PC-9 (cell line): ENCODE results near the gene RNU6-1. TPM values are rescaled to one million over a fixed set of nuclear protein-coding genes. Genes with fewer than 3 reads are reported as not detected.

Source experiments
- BruUV-seq: library from RNA; stranded (reverse); fragments of 400-500 nt; replicated peaks from 2 replicates; lab custom pipeline; 2021; lab: Mats Ljungman, UMichigan
- CTCF ChIA-PET: fragments of 300-600 bp; sonication (Branson Sonifier 250); formaldehyde crosslinking; loops from one replicate; lab custom pipeline; 2022; ENCODE audit warnings: antibody characterized with exemption; lab: Charles Lee
- POLR2A ChIA-PET: fragments of 300-600 bp; sonication (Branson Sonifier 250); formaldehyde crosslinking; loops from one replicate; lab custom pipeline; 2022; ENCODE audit warnings: antibody characterized with exemption; ENCODE audit not compliant: unreplicated experiment; lab: Charles Lee
- DNase-seq, 2 experiments: peaks; one replicate each; pipeline versions ENCODE4 v3.0.0 to v3.0.0-alpha.2; 2015 to 2022; ENCODE audit warnings: mixed read lengths in 1 of 2
- H2AFZ ChIP-seq: fragments of 200-600 bp; sonication (generic); 2 replicates; pipeline ENCODE4 v1.8.1; 2017; ENCODE audit warnings: antibody characterized with exemption
- H3F3A ChIP-seq: fragments of 200-600 bp; sonication (generic); 2 replicates; pipeline ENCODE4 v1.8.1; 2017; ENCODE audit warnings: antibody characterized with exemption, mild to moderate bottlenecking, low read depth; ENCODE audit not compliant: insufficient read depth
- H3K27ac ChIP-seq: fragments of 200-600 bp; sonication (generic); 2 replicates; pipeline ENCODE4 v1.6.1; 2016; ENCODE audit warnings: mixed run types
- H3K27me3 ChIP-seq: fragments of 200-600 bp; sonication (generic); 2 replicates; pipeline ENCODE4 v1.6.1; 2016; ENCODE audit warnings: low read depth, mixed run types; ENCODE audit not compliant: insufficient read depth
- H3K36me3 ChIP-seq: fragments of 200-600 bp; sonication (generic); 2 replicates; pipeline ENCODE4 v1.6.1; 2016; ENCODE audit warnings: low read depth, mixed run types
- H3K4me1 ChIP-seq: fragments of 200-600 bp; sonication (generic); replicated peaks from 2 replicates; pipeline ENCODE4 v1.6.1; 2016; ENCODE audit warnings: mixed run types; ENCODE audit not compliant: insufficient read depth
- H3K4me2 ChIP-seq: fragments of 200-600 bp; sonication (generic); 2 replicates; pipeline ENCODE4 v1.6.1; 2017; ENCODE audit warnings: mixed run types
- H3K4me3 ChIP-seq: fragments of 200-600 bp; sonication (generic); 2 replicates; pipeline ENCODE4 v1.6.1; 2016; ENCODE audit warnings: mixed run types
- H3K79me2 ChIP-seq: fragments of 200-600 bp; sonication (generic); 2 replicates; pipeline ENCODE4 v1.6.1; 2017; ENCODE audit warnings: low read depth, mixed run types
- H3K9me2 ChIP-seq: fragments of 200-600 bp; sonication (generic); 2 replicates; pipeline ENCODE4 v1.8.1; 2017; ENCODE audit warnings: mild to moderate bottlenecking; ENCODE audit not compliant: insufficient read depth
- H3K9me3 ChIP-seq: fragments of 200-600 bp; sonication (generic); 2 replicates; pipeline ENCODE4 v1.8.1; 2016; ENCODE audit warnings: low read depth; ENCODE audit not compliant: insufficient read depth
- H4K20me1 ChIP-seq: fragments of 200-600 bp; sonication (generic); 2 replicates; pipeline ENCODE4 v1.8.1; 2017; ENCODE audit not compliant: insufficient read depth
- EZH2 ChIP-seq: fragments of 200-600 bp; sonication (generic); IDR thresholded peaks from 2 replicates; pipeline ENCODE4 v1.8.0; 2017; ENCODE audit warnings: antibody characterized with exemption, low read depth
- intact Hi-C: fragments of 100-400 bp; cut with micrococcal nuclease; formaldehyde crosslinking; loops from one replicate; pipeline ENCODE4 v1.10.0; 2022; ENCODE audit not compliant: unreplicated experiment
- total RNA-seq: library from RNA; stranded (reverse); gene quantifications from 2 replicates; pipeline ENCODE4 v1.2.3, GENCODE V29; 2021
- TF ChIP-seq, protein P1 (sequence below): fragments of 200-600 bp; sonication (generic); conservative IDR thresholded peaks from 2 replicates; pipeline ENCODE4 v1.6.1; 2017; ENCODE audit warnings: mixed run types, antibody characterized with exemption, mild to moderate bottlenecking, moderate library complexity

RNU6-1 gene
- total RNA-seq, 1 experiment from 2014 or later: not detected

GRCh38 chr15:67883234-67883773, 43.5 kb upstream of the RNU6-1 start:
- Histone ChIP-seq H3F3A (peaks cover 8% of the 10 kb centered on the region; the same call in 1 of the 2 replicates), H3K4me2 (no peak overlapping the region), H3K4me3 (no peak overlapping the region), H3K9me3 (no peaks in the 10 kb centered on the region), H3K27me3 (no peaks in the 10 kb centered on the region), H3K79me2 (no peaks in the 10 kb centered on the region), H3K36me3 (no peaks in the 10 kb centered on the region), H4K20me1 (no peaks in the 10 kb centered on the region), H2AFZ (no peak overlapping the region), H3K9me2 (no peaks in the 10 kb centered on the region), H3K4me1 (peaks cover 6% of the 10 kb centered on the region; the same call in 1 of the 2 replicates), H3K27ac (no peak overlapping the region)
- BruUV-seq: no TSS peak
- no peak for DNase-seq
- no peak for TF ChIP-seq EZH2
- TF ChIP-seq, protein P1, sequence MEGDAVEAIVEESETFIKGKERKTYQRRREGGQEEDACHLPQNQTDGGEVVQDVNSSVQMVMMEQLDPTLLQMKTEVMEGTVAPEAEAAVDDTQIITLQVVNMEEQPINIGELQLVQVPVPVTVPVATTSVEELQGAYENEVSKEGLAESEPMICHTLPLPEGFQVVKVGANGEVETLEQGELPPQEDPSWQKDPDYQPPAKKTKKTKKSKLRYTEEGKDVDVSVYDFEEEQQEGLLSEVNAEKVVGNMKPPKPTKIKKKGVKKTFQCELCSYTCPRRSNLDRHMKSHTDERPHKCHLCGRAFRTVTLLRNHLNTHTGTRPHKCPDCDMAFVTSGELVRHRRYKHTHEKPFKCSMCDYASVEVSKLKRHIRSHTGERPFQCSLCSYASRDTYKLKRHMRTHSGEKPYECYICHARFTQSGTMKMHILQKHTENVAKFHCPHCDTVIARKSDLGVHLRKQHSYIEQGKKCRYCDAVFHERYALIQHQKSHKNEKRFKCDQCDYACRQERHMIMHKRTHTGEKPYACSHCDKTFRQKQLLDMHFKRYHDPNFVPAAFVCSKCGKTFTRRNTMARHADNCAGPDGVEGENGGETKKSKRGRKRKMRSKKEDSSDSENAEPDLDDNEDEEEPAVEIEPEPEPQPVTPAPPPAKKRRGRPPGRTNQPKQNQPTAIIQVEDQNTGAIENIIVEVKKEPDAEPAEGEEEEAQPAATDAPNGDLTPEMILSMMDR: no peak
- intact Hi-C loops: no loop called here
- CTCF ChIA-PET: interaction anchor here (0.7 kb wide), 1 partner anchor 21 kb away, joined by 3 read pairs; no protein-coding TSS in a partner anchor
- POLR2A ChIA-PET: interaction anchor here (0.6 kb wide), 2 partner anchors 310 to 362 kb away, joined by 5 to 6 read pairs; no protein-coding TSS in a partner anchor

DNA sequence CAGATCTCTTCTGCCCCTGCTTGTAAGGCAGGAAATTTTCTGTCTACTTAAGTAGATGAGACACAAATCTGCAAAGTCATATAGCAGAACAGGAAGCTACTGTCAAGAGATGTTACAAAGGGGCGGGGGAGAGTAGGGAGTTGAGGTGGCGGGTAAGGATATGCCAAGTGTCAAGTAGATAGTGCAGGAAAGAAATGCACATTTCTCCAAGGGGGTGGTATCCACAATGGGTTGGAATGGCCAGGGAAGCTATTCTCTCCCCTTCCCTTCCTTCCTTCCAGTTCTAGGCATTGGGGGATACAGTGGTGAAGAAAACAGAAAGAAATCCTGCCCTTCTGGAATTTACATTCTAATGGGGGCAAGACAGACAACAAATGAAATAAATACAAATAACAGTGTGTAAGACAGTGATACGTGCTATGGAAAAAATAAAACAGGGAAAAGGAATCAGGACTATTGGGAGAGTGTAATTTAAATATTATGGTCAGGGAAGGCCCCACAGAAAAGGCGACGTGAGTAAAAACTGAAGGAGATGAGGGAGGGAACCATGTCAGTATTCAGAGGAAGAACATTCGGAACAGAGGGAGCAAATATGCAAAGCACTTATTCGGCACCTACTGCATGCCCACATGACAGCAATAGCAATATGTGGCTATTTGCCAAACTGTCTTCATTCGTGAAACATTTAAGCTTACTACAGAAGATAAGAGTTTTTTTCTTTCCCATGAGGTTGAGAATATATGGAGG, 42.8 kb upstream of the RNU6-1 start:
- peaks cover 6% of the 10 kb centered on the region; the same call in 1 of the 2 replicates for H3K4me1 ChIP-seq
- ChIA-PET POLR2A (interaction anchor here (0.6 kb wide), 1 partner anchor 361 kb away, joined by 6 read pairs; no protein-coding TSS in a partner anchor), CTCF (interaction anchor here (0.7 kb wide), 1 partner anchor 20 kb away, joined by 3 read pairs; no protein-coding TSS in a partner anchor)
- no peak for DNase-seq
- intact Hi-C loops: no loop called here
- H3K27me3 ChIP-seq: no peaks in the 10 kb centered on the region
- TF ChIP-seq, protein P1: no peak
- no peak for TF ChIP-seq EZH2
- peaks cover 8% of the 10 kb centered on the region; the same call in 1 of the 2 replicates for H3F3A ChIP-seq
- H3K27ac ChIP-seq: no peak overlapping the region
- H2AFZ ChIP-seq: no peak overlapping the region
- H3K9me2 ChIP-seq: no peaks in the 10 kb centered on the region
- H3K4me3 ChIP-seq: no peak overlapping the region
- H3K4me2 ChIP-seq: no peak overlapping the region
- no peaks in the 10 kb centered on the region for H3K79me2 ChIP-seq
- no peaks in the 10 kb centered on the region for H3K36me3 ChIP-seq
- H3K9me3 ChIP-seq: no peaks in the 10 kb centered on the region
- no peaks in the 10 kb centered on the region for H4K20me1 ChIP-seq
- BruUV-seq: no TSS peak

- BruUV-seq: no TSS peak
- H3K9me2 ChIP-seq: no peaks in the 10 kb centered on the region
- no peaks in the 10 kb centered on the region for H3K79me2 ChIP-seq
- CTCF ChIA-PET: no interaction called here
- DNase-seq: no peak
- TF ChIP-seq EZH2: no peak
- TF ChIP-seq, protein P1: no peak
- peaks cover 6% of the 10 kb centered on the region; the same call in 1 of the 2 replicates for H3K4me1 ChIP-seq
- H3K27ac ChIP-seq: no peak overlapping the region
- no peak overlapping the region for H2AFZ ChIP-seq
- no peaks in the 10 kb centered on the region for H3K36me3 ChIP-seq
- H3K4me2 ChIP-seq: no peak overlapping the region
- H3K9me3 ChIP-seq: no peaks in the 10 kb centered on the region
- no peaks in the 10 kb centered on the region for H4K20me1 ChIP-seq
- H3F3A ChIP-seq: peaks cover 8% of the 10 kb centered on the region; the same call in 1 of the 2 replicates
- no peaks in the 10 kb centered on the region for H3K27me3 ChIP-seq
- H3K4me3 ChIP-seq: no peak overlapping the region
- POLR2A ChIA-PET: no interaction called here
- intact Hi-C loops: no loop called here
Measured at GRCh38 chr15:67880651-67881182, 40.9 kb upstream of the RNU6-1 start.
